ENCODE data around the gene OR13C2.
"Not testable (repeated sequence)": the region's sequence is repeated elsewhere in the genome, so short reads cannot be mapped to it uniquely, and the experiment has no call there.

DNA sequence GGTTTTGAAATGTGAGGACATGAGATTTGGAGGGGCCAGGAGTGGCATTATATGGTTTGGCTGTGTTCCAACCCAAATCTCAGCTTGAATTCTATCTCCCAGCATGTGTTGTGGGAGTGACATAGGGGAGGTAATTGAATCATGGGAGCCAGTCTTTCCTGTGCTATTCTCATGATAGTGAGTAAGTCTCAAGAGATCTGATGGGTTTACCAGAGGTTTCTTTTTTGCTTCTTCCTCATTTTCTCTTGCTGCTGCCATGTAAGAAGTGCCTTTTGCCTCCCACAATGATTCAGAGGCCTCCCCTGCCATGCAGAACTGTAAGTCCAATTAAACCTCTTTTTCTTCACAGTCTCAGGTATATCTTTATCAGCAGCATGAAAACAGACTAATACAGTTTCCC is 20.5 kb upstream of the OR13C2 start:
- not testable (repeated sequence) for TF ChIP-seq YY1 (IDR thresholded peaks at IDR 0.05; ENCODE audit: insufficient read depth, insufficient read length); ZNF274 (IDR thresholded peaks at IDR 0.05; ENCODE audit: low read depth, low read length)
